GM23338 (cell line): Measurements from ENCODE around the gene FNDC3A. TPM values are rescaled to one million over a fixed set of nuclear protein-coding genes. Genes with fewer than 3 reads are reported as not detected.

ENCODE experiments used
- ATAC-seq: fragments of 200-7000 bp; cut with Tn5 transposase; 3 replicates; pipeline ENCODE4 v1.9.1; 2020
- DNase-seq: peaks from one replicate; pipeline ENCODE4 v3.0.0-alpha.2; 2015; ENCODE audit warnings: low spot score
- H2AFZ ChIP-seq: fragments of 200-600 bp; sonication (generic); 2 replicates; pipeline ENCODE4 v1.8.0; 2016; ENCODE audit warnings: antibody characterized with exemption, mild to moderate bottlenecking, moderate library complexity
- H3F3A ChIP-seq: fragments of 200-600 bp; sonication (generic); replicated peaks from 2 replicates; pipeline ENCODE4 v1.8.0; 2017; ENCODE audit warnings: antibody characterized with exemption, mixed run types, low read depth
- H3K27ac ChIP-seq: fragments of 200-600 bp; sonication (generic); 2 replicates; pipeline ENCODE4 v1.6.1; 2016; ENCODE audit warnings: low read depth
- H3K27me3 ChIP-seq: fragments of 200-600 bp; sonication (generic); 2 replicates; pipeline ENCODE4 v1.8.0; 2016; ENCODE audit warnings: mild to moderate bottlenecking, mixed run types, moderate library complexity; ENCODE audit not compliant: insufficient read depth
- H3K36me3 ChIP-seq: fragments of 200-600 bp; sonication (generic); 2 replicates; pipeline ENCODE4 v1.8.0; 2016; ENCODE audit warnings: mild to moderate bottlenecking; ENCODE audit not compliant: insufficient read depth
- H3K4me1 ChIP-seq: fragments of 200-600 bp; sonication (generic); 2 replicates; pipeline ENCODE4 v1.8.0; 2016; ENCODE audit warnings: mild to moderate bottlenecking, moderate library complexity; ENCODE audit not compliant: insufficient read depth
- H3K4me2 ChIP-seq: fragments of 200-600 bp; sonication (generic); 2 replicates; pipeline ENCODE4 v1.7.1; 2017; ENCODE audit warnings: mixed run types
- H3K4me3 ChIP-seq: fragments of 200-600 bp; sonication (generic); 2 replicates; pipeline ENCODE4 v1.6.1; 2016; ENCODE audit warnings: mixed run types
- H3K79me2 ChIP-seq: fragments of 200-600 bp; sonication (generic); replicated peaks from 2 replicates; pipeline ENCODE4 v1.8.0; 2017; ENCODE audit warnings: mild to moderate bottlenecking; ENCODE audit not compliant: insufficient read depth
- H3K9me2 ChIP-seq: fragments of 200-600 bp; sonication (generic); 2 replicates; pipeline ENCODE4 v1.8.0; 2017; ENCODE audit not compliant: insufficient read depth
- H4K20me1 ChIP-seq: fragments of 200-600 bp; sonication (generic); replicated peaks from 2 replicates; pipeline ENCODE4 v1.8.0; 2017; ENCODE audit warnings: mild to moderate bottlenecking; ENCODE audit not compliant: insufficient read depth
- H3K27ac Mint-ChIP-seq: 2 replicates; pipeline ENCODE4 v1.8.0; 2020; ENCODE audit warnings: inconsistent platforms, mild to moderate bottlenecking, moderate library complexity, mixed read lengths
- H3K27me3 Mint-ChIP-seq: 3 replicates; pipeline ENCODE4 v1.8.0; 2022; ENCODE audit warnings: low read depth, mild to moderate bottlenecking, moderate library complexity, mixed read lengths, inconsistent platforms; ENCODE audit not compliant: insufficient read depth, poor library complexity
- H3K36me3 Mint-ChIP-seq: 3 replicates; pipeline ENCODE4 v1.8.0; 2021; ENCODE audit warnings: low read depth, mild to moderate bottlenecking, inconsistent platforms, moderate library complexity, mixed read lengths
- H3K4me1 Mint-ChIP-seq: 3 replicates; pipeline ENCODE4 v1.8.0; 2020; ENCODE audit warnings: mild to moderate bottlenecking, inconsistent platforms, mixed read lengths
- H3K4me3 Mint-ChIP-seq: 3 replicates; pipeline ENCODE4 v1.8.0; 2021; ENCODE audit warnings: moderate library complexity, mild to moderate bottlenecking, inconsistent platforms, mixed read lengths
- H3K9me3 Mint-ChIP-seq: 3 replicates; pipeline ENCODE4 v1.8.0; 2020; ENCODE audit warnings: moderate library complexity, mild to moderate bottlenecking, inconsistent platforms, mixed read lengths
- CREB1 ChIP-seq: fragments of 250-450 bp; sonication (Bioruptor Pico); IDR thresholded peaks from 2 replicates; pipeline ENCODE4 v1.5.0; 2020; ENCODE audit warnings: low read depth, mild to moderate bottlenecking, moderate library complexity
- EZH2 ChIP-seq: fragments of 200-600 bp; sonication (generic); IDR thresholded peaks from one replicate; pipeline ENCODE4 v1.8.0; 2017; ENCODE audit warnings: antibody characterized with exemption, mild to moderate bottlenecking, low read depth; ENCODE audit not compliant: unreplicated experiment
- EZH2phosphoT487 ChIP-seq: fragments of 200-600 bp; sonication (generic); IDR thresholded peaks from one replicate; pipeline ENCODE4 v1.8.1; 2018; ENCODE audit warnings: antibody characterized with exemption; ENCODE audit not compliant: unreplicated experiment
- JUNB ChIP-seq: IDR thresholded peaks from one replicate; pipeline ENCODE4 v1.6.1; 2016; ENCODE audit warnings: antibody characterized with exemption; ENCODE audit not compliant: unreplicated experiment
- NANOG ChIP-seq: IDR thresholded peaks from 2 replicates; pipeline ENCODE4 v1.6.1; 2016; ENCODE audit warnings: antibody characterized with exemption, borderline replicate concordance
- POLR2AphosphoS5 ChIP-seq: IDR thresholded peaks from 2 replicates; pipeline ENCODE4 v1.6.1; 2016; ENCODE audit warnings: antibody characterized with exemption, low read depth
- STAT1 ChIP-seq: IDR thresholded peaks from one replicate; pipeline ENCODE4 v1.6.1; 2016; ENCODE audit warnings: antibody characterized with exemption; ENCODE audit not compliant: unreplicated experiment
- ZNF114 ChIP-seq: fragments of 250-450 bp; sonication (Bioruptor Pico); IDR thresholded peaks from 2 replicates; pipeline ENCODE4 v1.5.0; 2020; ENCODE audit warnings: mild to moderate bottlenecking, moderate library complexity
- ZNF331 ChIP-seq: fragments of 250-450 bp; sonication (Bioruptor Pico); IDR thresholded peaks from 2 replicates; pipeline ENCODE4 v1.5.0; 2020; ENCODE audit warnings: low read depth, mild to moderate bottlenecking, moderate library complexity
- polyA plus RNA-seq: library from polyadenylated mRNA; unstranded; fragments of >200 nt; fragmentation: Nextera tagmentation; extraction: Ambion mirVana; gene quantifications from 2 replicates; pipeline ENCODE4 v1.2.1, GENCODE V29; 2016
- total RNA-seq: library from RNA; depleted of rRNA; stranded (reverse); fragments of >200 nt; shearing (Covaris generic); gene quantifications from 2 replicates; pipeline ENCODE4 v1.2.3, GENCODE V29; 2014
- TF ChIP-seq, protein P1 (sequence below), 2 experiments: fragments of 200-600 bp in 1 of 2; sonication (generic) in 1 of 2; conservative IDR thresholded peaks; 2 replicates each; pipeline versions ENCODE4 v1.5.1 to v1.6.1; 2016 to 2017; ENCODE audit warnings: antibody characterized with exemption in 2 of 2, low read depth in 2 of 2, mild to moderate bottlenecking in 2 of 2, moderate library complexity in 1 of 2
- TF ChIP-seq, protein P2 (sequence below): IDR thresholded peaks from 2 replicates; pipeline ENCODE4 v1.6.1; 2016; ENCODE audit warnings: antibody characterized with exemption
- TF ChIP-seq, protein P3 (sequence below): IDR thresholded peaks from one replicate; pipeline ENCODE4 v1.6.1; 2018; ENCODE audit warnings: antibody characterized with exemption; ENCODE audit not compliant: unreplicated experiment
- TF ChIP-seq, protein P4 (sequence below): fragments of 250-450 bp; sonication (Bioruptor Pico); IDR thresholded peaks from 2 replicates; pipeline ENCODE4 v1.5.0; 2020; ENCODE audit warnings: mild to moderate bottlenecking, moderate library complexity

FNDC3A gene
- total and polyA plus RNA-seq, 2 experiments from 2014 or later = 10.3 to 31.1 TPM

DNA sequence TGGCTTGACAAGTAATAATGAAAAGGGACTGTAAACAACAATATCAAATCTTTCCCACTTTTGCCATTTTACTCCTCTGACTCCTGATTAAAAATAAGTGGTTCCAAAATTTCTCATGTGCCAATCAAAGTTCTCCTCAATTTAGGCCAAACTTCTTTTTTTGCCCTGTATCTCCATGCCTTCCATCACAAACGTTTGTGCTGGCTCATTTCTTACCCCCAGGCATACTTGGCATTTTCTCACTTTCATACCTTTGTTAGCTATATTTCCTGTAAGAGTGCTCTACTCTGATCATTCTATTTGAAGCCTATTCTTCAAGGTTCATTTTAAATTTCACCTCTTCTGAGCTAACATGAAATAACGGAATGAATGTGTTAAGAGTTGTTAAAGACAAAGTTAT, 10.0 kb upstream of the FNDC3A start (continued):
- no peak for TF ChIP-seq STAT1

DNA sequence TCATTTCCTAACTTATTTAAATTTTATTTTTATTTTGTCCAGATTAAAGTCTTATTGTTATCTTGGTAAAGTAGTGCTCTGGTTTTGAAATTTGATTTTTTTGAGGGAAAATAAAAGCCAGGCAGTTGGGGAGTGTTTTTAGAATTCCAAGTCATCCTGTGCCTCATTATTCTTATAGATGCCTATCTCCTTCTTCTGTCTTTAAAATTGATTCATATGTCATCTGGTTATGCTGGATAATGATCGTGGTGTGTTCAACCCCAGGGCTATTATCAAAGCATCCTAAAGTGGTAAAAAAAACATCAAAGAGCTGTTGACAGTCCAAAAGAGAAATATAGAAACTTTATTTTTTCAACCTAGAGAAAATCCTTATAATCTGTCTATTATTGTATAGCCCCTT, 6.0 kb upstream of the FNDC3A start:
- H3K9me2 ChIP-seq = no peaks in the 10 kb centered on the region; the same call in 1 of the 2 replicates
- H3K4me1 Mint-ChIP-seq = peaks cover 6% of the 10 kb centered on the region
- peaks cover 10% of the 10 kb centered on the region; the same call in 1 of the 2 replicates for H3K36me3 ChIP-seq
- no peak overlapping the region for H3K27ac ChIP-seq
- H3K9me3 Mint-ChIP-seq = peaks cover 22% of the 10 kb centered on the region
- peaks cover 6% of the 10 kb centered on the region for H3K4me1 ChIP-seq
- H2AFZ ChIP-seq = no peak overlapping the region
- TF ChIP-seq CREB1 (CRISPR knock-in tag) = no peak
- no peak for TF ChIP-seq POLR2AphosphoS5
- no peak for TF ChIP-seq NANOG
- TF ChIP-seq, protein P1, sequence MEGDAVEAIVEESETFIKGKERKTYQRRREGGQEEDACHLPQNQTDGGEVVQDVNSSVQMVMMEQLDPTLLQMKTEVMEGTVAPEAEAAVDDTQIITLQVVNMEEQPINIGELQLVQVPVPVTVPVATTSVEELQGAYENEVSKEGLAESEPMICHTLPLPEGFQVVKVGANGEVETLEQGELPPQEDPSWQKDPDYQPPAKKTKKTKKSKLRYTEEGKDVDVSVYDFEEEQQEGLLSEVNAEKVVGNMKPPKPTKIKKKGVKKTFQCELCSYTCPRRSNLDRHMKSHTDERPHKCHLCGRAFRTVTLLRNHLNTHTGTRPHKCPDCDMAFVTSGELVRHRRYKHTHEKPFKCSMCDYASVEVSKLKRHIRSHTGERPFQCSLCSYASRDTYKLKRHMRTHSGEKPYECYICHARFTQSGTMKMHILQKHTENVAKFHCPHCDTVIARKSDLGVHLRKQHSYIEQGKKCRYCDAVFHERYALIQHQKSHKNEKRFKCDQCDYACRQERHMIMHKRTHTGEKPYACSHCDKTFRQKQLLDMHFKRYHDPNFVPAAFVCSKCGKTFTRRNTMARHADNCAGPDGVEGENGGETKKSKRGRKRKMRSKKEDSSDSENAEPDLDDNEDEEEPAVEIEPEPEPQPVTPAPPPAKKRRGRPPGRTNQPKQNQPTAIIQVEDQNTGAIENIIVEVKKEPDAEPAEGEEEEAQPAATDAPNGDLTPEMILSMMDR (conservative IDR thresholded peaks at IDR 0.05; ENCODE audit: low read depth in 2 of 2) = no peak
- TF ChIP-seq, protein P2, sequence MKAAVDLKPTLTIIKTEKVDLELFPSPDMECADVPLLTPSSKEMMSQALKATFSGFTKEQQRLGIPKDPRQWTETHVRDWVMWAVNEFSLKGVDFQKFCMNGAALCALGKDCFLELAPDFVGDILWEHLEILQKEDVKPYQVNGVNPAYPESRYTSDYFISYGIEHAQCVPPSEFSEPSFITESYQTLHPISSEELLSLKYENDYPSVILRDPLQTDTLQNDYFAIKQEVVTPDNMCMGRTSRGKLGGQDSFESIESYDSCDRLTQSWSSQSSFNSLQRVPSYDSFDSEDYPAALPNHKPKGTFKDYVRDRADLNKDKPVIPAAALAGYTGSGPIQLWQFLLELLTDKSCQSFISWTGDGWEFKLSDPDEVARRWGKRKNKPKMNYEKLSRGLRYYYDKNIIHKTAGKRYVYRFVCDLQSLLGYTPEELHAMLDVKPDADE = no peak
- TF ChIP-seq, protein P3, sequence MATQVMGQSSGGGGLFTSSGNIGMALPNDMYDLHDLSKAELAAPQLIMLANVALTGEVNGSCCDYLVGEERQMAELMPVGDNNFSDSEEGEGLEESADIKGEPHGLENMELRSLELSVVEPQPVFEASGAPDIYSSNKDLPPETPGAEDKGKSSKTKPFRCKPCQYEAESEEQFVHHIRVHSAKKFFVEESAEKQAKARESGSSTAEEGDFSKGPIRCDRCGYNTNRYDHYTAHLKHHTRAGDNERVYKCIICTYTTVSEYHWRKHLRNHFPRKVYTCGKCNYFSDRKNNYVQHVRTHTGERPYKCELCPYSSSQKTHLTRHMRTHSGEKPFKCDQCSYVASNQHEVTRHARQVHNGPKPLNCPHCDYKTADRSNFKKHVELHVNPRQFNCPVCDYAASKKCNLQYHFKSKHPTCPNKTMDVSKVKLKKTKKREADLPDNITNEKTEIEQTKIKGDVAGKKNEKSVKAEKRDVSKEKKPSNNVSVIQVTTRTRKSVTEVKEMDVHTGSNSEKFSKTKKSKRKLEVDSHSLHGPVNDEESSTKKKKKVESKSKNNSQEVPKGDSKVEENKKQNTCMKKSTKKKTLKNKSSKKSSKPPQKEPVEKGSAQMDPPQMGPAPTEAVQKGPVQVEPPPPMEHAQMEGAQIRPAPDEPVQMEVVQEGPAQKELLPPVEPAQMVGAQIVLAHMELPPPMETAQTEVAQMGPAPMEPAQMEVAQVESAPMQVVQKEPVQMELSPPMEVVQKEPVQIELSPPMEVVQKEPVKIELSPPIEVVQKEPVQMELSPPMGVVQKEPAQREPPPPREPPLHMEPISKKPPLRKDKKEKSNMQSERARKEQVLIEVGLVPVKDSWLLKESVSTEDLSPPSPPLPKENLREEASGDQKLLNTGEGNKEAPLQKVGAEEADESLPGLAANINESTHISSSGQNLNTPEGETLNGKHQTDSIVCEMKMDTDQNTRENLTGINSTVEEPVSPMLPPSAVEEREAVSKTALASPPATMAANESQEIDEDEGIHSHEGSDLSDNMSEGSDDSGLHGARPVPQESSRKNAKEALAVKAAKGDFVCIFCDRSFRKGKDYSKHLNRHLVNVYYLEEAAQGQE = no peak
- no peak for TF ChIP-seq STAT1
- TF ChIP-seq ZNF114 = no peak
- no peak for TF ChIP-seq ZNF331 (CRISPR knock-in tag)
- TF ChIP-seq EZH2phosphoT487 = no peak
- TF ChIP-seq, protein P4, sequence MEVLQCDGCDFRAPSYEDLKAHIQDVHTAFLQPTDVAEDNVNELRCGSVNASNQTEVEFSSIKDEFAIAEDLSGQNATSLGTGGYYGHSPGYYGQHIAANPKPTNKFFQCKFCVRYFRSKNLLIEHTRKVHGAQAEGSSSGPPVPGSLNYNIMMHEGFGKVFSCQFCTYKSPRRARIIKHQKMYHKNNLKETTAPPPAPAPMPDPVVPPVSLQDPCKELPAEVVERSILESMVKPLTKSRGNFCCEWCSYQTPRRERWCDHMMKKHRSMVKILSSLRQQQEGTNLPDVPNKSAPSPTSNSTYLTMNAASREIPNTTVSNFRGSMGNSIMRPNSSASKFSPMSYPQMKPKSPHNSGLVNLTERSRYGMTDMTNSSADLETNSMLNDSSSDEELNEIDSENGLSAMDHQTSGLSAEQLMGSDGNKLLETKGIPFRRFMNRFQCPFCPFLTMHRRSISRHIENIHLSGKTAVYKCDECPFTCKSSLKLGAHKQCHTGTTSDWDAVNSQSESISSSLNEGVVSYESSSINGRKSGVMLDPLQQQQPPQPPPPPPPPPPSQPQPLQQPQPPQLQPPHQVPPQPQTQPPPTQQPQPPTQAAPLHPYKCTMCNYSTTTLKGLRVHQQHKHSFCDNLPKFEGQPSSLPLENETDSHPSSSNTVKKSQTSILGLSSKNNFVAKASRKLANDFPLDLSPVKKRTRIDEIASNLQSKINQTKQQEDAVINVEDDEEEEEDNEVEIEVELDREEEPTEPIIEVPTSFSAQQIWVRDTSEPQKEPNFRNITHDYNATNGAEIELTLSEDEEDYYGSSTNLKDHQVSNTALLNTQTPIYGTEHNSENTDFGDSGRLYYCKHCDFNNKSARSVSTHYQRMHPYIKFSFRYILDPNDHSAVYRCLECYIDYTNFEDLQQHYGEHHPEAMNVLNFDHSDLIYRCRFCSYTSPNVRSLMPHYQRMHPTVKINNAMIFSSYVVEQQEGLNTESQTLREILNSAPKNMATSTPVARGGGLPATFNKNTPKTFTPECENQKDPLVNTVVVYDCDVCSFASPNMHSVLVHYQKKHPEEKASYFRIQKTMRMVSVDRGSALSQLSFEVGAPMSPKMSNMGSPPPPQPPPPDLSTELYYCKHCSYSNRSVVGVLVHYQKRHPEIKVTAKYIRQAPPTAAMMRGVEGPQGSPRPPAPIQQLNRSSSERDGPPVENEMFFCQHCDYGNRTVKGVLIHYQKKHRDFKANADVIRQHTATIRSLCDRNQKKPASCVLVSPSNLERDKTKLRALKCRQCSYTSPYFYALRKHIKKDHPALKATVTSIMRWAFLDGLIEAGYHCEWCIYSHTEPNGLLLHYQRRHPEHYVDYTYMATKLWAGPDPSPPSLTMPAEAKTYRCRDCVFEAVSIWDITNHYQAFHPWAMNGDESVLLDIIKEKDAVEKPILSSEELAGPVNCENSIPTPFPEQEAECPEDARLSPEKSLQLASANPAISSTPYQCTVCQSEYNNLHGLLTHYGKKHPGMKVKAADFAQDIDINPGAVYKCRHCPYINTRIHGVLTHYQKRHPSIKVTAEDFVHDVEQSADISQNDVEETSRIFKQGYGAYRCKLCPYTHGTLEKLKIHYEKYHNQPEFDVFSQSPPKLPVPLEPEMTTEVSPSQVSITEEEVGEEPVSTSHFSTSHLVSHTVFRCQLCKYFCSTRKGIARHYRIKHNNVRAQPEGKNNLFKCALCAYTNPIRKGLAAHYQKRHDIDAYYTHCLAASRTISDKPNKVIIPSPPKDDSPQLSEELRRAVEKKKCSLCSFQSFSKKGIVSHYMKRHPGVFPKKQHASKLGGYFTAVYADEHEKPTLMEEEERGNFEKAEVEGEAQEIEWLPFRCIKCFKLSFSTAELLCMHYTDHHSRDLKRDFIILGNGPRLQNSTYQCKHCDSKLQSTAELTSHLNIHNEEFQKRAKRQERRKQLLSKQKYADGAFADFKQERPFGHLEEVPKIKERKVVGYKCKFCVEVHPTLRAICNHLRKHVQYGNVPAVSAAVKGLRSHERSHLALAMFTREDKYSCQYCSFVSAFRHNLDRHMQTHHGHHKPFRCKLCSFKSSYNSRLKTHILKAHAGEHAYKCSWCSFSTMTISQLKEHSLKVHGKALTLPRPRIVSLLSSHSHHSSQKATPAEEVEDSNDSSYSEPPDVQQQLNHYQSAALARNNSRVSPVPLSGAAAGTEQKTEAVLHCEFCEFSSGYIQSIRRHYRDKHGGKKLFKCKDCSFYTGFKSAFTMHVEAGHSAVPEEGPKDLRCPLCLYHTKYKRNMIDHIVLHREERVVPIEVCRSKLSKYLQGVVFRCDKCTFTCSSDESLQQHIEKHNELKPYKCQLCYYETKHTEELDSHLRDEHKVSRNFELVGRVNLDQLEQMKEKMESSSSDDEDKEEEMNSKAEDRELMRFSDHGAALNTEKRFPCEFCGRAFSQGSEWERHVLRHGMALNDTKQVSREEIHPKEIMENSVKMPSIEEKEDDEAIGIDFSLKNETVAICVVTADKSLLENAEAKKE (CRISPR knock-in tag) = no peak
- TF ChIP-seq JUNB = no peak
- TF ChIP-seq EZH2 = no peak
- H3K27me3 ChIP-seq = no peaks in the 10 kb centered on the region
- H3K79me2 ChIP-seq = no peaks in the 10 kb centered on the region
- H4K20me1 ChIP-seq = no peaks in the 10 kb centered on the region
- no peak overlapping the region for H3K4me2 ChIP-seq
- H3K27me3 Mint-ChIP-seq = peaks cover 2% of the 10 kb centered on the region
- ATAC-seq = no peak
- H3F3A ChIP-seq = 0 out of 2 replicates have a peak, but pooled peaks cover 3% of the 10 kb centered on the region
- DNase-seq = no peak
- no peak overlapping the region for H3K4me3 Mint-ChIP-seq
- H3K36me3 Mint-ChIP-seq = peaks cover 17% of the 10 kb centered on the region
- no peak overlapping the region for H3K4me3 ChIP-seq
- no peak overlapping the region for H3K27ac Mint-ChIP-seq
